HEK293 (cell line): ENCODE results near the gene CDC20.

Source experiments
- CTCF ChIP-seq: fragments of 450-650 bp; formaldehyde crosslinking; IDR thresholded peaks from 2 replicates; pipeline ENCODE4 v1.5.1; 2016; ENCODE audit warnings: missing biosample characterization, missing genetic modification characterization
- REST ChIP-seq: fragments of 450-650 bp; formaldehyde crosslinking; IDR thresholded peaks from 2 replicates; pipeline ENCODE4 v1.5.1; 2016; ENCODE audit warnings: missing biosample characterization, missing genetic modification characterization
- ZBTB49 ChIP-seq: fragments of 450-650 bp; formaldehyde crosslinking; IDR thresholded peaks from 2 replicates; pipeline ENCODE4 v1.5.1; 2016; ENCODE audit warnings: missing biosample characterization, missing genetic modification characterization, low read depth
- ZNF37A ChIP-seq: fragments of 450-650 bp; IDR thresholded peaks from 2 replicates; pipeline ENCODE4 v1.5.1; 2018; ENCODE audit warnings: missing biosample characterization, missing genetic modification characterization
- ZNF514 ChIP-seq: fragments of 450-650 bp; formaldehyde crosslinking; IDR thresholded peaks from 2 replicates; pipeline ENCODE4 v1.5.1; 2016; ENCODE audit warnings: missing biosample characterization, missing genetic modification characterization
- ZNF830 ChIP-seq: fragments of 450-650 bp; IDR thresholded peaks from 2 replicates; pipeline ENCODE4 v1.5.0; 2018; ENCODE audit warnings: missing biosample characterization, missing genetic modification characterization, low read depth, mild to moderate bottlenecking, moderate library complexity

DNA sequence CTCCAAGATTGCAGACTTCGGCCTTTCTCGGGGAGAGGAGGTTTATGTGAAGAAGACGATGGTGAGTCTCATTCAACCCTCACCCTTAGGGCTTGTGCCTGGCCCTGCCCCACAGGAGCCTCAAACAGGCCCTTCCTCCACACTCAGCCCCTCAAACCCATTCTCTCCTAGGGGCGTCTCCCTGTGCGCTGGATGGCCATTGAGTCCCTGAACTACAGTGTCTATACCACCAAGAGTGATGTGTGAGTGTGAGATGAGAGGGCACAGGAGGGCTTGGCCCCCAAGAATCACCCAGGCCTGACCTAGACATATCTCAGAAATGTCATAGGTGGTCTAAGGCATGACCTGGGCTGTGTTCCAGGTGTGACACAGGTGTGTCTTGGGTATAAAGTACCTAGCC is 39.5 kb upstream of the CDC20 start:
- TF ChIP-seq REST (tag by site-specific recombination) (no peak), CTCF (tag by site-specific recombination) (no peak), ZNF830 (tag by site-specific recombination) (no peak), ZBTB49 (no peak), ZNF514 (tag by site-specific recombination) (no peak), ZNF37A (tag by site-specific recombination) (no peak)
